HG03457 (cell line): Measurements from ENCODE around the gene RNF26.
A peak's percentile ranks its signal among the peaks of the same experiment; 100 is the strongest.
"Not testable (repeated sequence)": the region's sequence is repeated elsewhere in the genome, so short reads cannot be mapped to it uniquely, and the experiment has no call there.

Experiments used
- ATAC-seq: cut with Tn5 transposase; IDR thresholded peaks from one replicate; pipeline ENCODE4 v1.9.1; 2021; ENCODE audit warnings: moderate number of reproducible peaks; ENCODE audit not compliant: unreplicated experiment

RNF26 gene

GRCh38 chr11:119381181-119381988 lies 47.1 kb downstream of the RNF26 start, which contains the start of gene USP2:
USP2 (minus strand) TSS chr11:119381690; CDS start chr11:119373480, 8,210 bp downstream.
- peak; percentile 94 for ATAC-seq

DNA sequence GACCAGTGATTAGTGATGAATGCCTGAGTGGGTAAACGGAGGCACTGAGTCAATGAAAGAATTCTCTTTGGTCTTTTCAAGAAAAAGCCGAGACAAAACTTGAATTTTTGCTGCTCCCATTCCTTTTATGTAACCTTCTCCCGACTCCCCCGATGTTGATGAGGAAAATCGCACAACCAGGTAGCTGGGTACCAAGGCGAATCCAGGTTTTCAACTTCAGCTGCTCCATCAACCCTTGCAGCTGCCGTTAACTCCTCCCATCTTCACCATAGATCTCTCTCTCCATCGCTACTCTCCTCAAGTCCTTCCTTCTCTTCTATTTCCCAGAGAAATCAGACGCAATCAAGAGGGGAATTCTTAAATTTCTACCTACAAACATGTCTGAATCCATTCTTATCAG lies 47.8 kb downstream of the RNF26 start:
- ATAC-seq = no peak

- ATAC-seq = not testable (repeated sequence)
Measured at GRCh38 chr11:119382513-119382912, 48.2 kb downstream of the RNF26 start.

DNA sequence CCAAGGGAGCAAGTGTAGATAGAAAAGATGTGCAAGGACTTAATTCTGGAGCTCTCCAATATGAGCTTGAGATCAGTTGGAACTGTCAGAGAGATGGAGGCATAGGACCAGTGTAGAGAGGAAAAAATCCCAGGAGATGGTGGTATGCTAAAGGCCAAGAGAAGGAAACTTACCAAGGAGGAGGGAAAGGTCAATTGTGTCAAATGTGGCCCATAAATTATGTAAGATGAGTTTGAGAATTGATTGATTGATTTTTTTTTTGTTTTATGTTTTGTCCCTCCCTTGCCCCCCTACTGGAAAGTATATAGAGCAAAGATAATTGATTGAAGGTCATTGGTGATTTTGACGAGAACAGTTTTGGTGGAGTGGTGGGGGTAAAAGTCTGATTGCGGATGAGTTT lies 50.0 kb downstream of the RNF26 start:
- ATAC-seq = no peak
